Measurements from ENCODE around the gene SRRM4. TPM values are rescaled to one million over a fixed set of nuclear protein-coding genes. Genes with fewer than 3 reads are reported as not detected.

SRRM4 gene
- total and polyA plus RNA-seq, 2 donors (not counting 1 experiment from before 2014, with no cell fraction given): not detected

DNA sequence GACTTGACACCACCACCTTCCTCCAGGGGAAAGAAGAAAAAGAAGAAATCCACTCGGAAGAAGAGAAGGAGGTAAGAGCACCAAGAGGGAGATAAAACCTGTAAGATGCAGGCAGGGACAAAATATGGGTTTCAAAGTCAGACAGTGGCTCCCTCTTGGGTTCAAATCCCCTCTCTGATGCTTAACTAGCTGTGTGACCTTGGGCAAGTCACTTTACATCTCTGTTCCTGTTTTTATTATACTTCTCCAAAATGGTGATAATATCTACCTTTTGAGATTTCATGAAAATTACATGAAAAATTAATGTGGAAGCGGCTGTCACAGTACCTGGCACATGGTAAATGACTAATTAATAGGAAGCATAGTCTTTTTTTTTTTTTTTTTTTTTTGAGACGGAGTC is 133.0 kb downstream of the SRRM4 start:
- Histone ChIP-seq H3K4me1 (ENCODE audit: control insufficient read depth, extremely low read depth, insufficient read depth, low read length) (no peaks in the 10 kb centered on the region), H2AFZ (ENCODE audit: low read length) (no peak overlapping the region), H3K79me2 (ENCODE audit: control insufficient read depth, insufficient read depth, low read length) (no peaks in the 10 kb centered on the region), H4K20me1 (ENCODE audit: control insufficient read depth, extremely low read depth, insufficient read depth, low read length) (no peaks in the 10 kb centered on the region), H3K4me2 (ENCODE audit: extremely low read depth, insufficient read depth, low read length) (no peak overlapping the region), H3K27ac (ENCODE audit: insufficient read depth, low read length) (no peak overlapping the region), H3K4me3 (replicated peaks in 1 of 4; ENCODE audit: control extremely low read depth in 1 of 4, insufficient read depth in 1 of 4, low read depth in 3 of 4, low read length in 4 of 4) (no peak overlapping the region), H3K36me3 (ENCODE audit: control insufficient read depth, insufficient read depth, low read length) (no peaks in the 10 kb centered on the region), H3K27me3 (ENCODE audit: control insufficient read depth, insufficient read depth, low read length) (no peaks in the 10 kb centered on the region), H3K9me3 (ENCODE audit: control insufficient read depth, insufficient read depth, low read depth, low read length) (no peaks in the 10 kb centered on the region), H3K9ac (ENCODE audit: insufficient read depth, low read length) (no peak overlapping the region)
- TF ChIP-seq, protein P1, sequence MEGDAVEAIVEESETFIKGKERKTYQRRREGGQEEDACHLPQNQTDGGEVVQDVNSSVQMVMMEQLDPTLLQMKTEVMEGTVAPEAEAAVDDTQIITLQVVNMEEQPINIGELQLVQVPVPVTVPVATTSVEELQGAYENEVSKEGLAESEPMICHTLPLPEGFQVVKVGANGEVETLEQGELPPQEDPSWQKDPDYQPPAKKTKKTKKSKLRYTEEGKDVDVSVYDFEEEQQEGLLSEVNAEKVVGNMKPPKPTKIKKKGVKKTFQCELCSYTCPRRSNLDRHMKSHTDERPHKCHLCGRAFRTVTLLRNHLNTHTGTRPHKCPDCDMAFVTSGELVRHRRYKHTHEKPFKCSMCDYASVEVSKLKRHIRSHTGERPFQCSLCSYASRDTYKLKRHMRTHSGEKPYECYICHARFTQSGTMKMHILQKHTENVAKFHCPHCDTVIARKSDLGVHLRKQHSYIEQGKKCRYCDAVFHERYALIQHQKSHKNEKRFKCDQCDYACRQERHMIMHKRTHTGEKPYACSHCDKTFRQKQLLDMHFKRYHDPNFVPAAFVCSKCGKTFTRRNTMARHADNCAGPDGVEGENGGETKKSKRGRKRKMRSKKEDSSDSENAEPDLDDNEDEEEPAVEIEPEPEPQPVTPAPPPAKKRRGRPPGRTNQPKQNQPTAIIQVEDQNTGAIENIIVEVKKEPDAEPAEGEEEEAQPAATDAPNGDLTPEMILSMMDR (conservative IDR thresholded peaks at IDR 0.05 in 1 of 2, IDR thresholded peaks at IDR 0.05 in 1 of 2; ENCODE audit: low read depth in 1 of 2, low read length in 2 of 2): no peak
- no peak for TF ChIP-seq EZH2 (IDR thresholded peaks at IDR 0.05; ENCODE audit: low read length, missing control alignments)
- DNase-seq (ENCODE audit: low read depth in 2 of 2): no peak

DNA sequence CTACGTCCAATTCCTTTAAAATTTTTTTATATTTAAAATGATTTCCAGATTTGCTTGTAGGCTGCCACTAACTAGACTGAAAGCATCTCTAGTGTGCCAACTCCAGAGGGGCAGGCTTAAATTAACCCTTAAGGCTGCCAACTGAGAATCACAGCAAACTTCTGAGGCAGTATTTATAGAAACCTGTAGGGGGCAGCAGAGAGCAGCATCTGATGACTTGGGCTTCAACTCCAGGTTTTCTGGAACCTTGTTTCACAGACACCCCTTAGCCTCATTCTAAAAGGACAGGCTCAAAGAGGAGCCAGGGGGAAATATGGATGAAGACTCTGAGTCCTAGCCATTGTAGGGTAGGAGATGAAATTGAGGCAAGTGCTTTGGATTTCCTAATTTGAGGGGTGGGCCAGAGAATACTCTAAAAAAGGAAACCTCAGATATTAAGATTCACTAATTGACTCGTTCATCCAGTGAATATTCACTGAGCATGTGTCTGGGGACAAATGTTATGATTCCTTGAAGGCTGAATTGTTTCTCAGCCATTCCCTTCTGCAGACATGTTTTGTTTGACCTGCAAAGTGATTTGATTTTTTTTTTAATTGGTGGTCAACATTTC is 134.1 kb downstream of the SRRM4 start:
- Histone ChIP-seq H3K9ac (ENCODE audit: insufficient read depth, low read length) (no peak overlapping the region), H3K4me1 (ENCODE audit: control insufficient read depth, extremely low read depth, insufficient read depth, low read length) (no peaks in the 10 kb centered on the region), H3K79me2 (ENCODE audit: control insufficient read depth, insufficient read depth, low read length) (no peaks in the 10 kb centered on the region), H4K20me1 (ENCODE audit: control insufficient read depth, extremely low read depth, insufficient read depth, low read length) (no peaks in the 10 kb centered on the region), H3K27me3 (ENCODE audit: control insufficient read depth, insufficient read depth, low read length) (no peaks in the 10 kb centered on the region), H3K4me2 (ENCODE audit: extremely low read depth, insufficient read depth, low read length) (no peak overlapping the region), H3K9me3 (ENCODE audit: control insufficient read depth, insufficient read depth, low read depth, low read length) (no peaks in the 10 kb centered on the region), H2AFZ (ENCODE audit: low read length) (no peak overlapping the region), H3K27ac (ENCODE audit: insufficient read depth, low read length) (no peak overlapping the region), H3K36me3 (ENCODE audit: control insufficient read depth, insufficient read depth, low read length) (no peaks in the 10 kb centered on the region), H3K4me3 (replicated peaks in 1 of 4; ENCODE audit: control extremely low read depth in 1 of 4, insufficient read depth in 1 of 4, low read depth in 3 of 4, low read length in 4 of 4) (no peak overlapping the region)
- no peak for TF ChIP-seq EZH2 (IDR thresholded peaks at IDR 0.05; ENCODE audit: low read length, missing control alignments)
- TF ChIP-seq, protein P1 (conservative IDR thresholded peaks at IDR 0.05 in 1 of 2, IDR thresholded peaks at IDR 0.05 in 1 of 2; ENCODE audit: low read depth in 1 of 2, low read length in 2 of 2): peak; percentile 88
- DNase-seq (ENCODE audit: low read depth in 2 of 2): peak; percentile 18 to 56

DNA sequence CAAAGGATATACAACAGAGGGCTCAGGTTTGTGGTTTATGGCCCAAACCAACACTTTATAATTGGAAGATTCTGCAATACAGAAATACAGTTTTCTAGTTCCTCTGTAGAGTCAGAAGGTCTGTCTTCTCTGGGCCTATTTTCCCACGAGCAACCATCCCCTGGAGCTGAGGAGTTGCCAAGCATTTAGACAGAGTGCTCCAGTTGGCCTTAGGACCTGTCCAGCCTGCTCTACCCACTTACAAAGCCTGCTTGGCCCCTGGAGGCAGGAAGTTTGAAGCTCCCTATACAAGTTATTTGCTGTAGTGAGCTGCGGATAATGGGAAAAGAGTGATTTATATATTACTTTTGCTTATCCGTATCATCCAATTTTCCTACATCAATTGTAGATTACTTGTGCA is 136.6 kb downstream of the SRRM4 start:
- no peaks in the 10 kb centered on the region for H3K36me3 ChIP-seq (ENCODE audit: control insufficient read depth, insufficient read depth, low read length)
- H3K9ac ChIP-seq (ENCODE audit: insufficient read depth, low read length): no peak overlapping the region
- H3K27ac ChIP-seq (ENCODE audit: insufficient read depth, low read length): no peak overlapping the region
- no peaks in the 10 kb centered on the region for H3K4me1 ChIP-seq (ENCODE audit: control insufficient read depth, extremely low read depth, insufficient read depth, low read length)
- H3K4me3 ChIP-seq (replicated peaks in 1 of 4; ENCODE audit: control extremely low read depth in 1 of 4, insufficient read depth in 1 of 4, low read depth in 3 of 4, low read length in 4 of 4): no peak overlapping the region
- no peak for TF ChIP-seq EZH2 (IDR thresholded peaks at IDR 0.05; ENCODE audit: low read length, missing control alignments)
- TF ChIP-seq, protein P1 (conservative IDR thresholded peaks at IDR 0.05 in 1 of 2, IDR thresholded peaks at IDR 0.05 in 1 of 2; ENCODE audit: low read depth in 1 of 2, low read length in 2 of 2): no peak
- no peaks in the 10 kb centered on the region for H3K27me3 ChIP-seq (ENCODE audit: control insufficient read depth, insufficient read depth, low read length)
- no peak overlapping the region for H2AFZ ChIP-seq (ENCODE audit: low read length)
- no peak for DNase-seq (ENCODE audit: low read depth in 2 of 2)
- H3K9me3 ChIP-seq (ENCODE audit: control insufficient read depth, insufficient read depth, low read depth, low read length): no peaks in the 10 kb centered on the region
- H3K79me2 ChIP-seq (ENCODE audit: control insufficient read depth, insufficient read depth, low read length): no peaks in the 10 kb centered on the region
- no peak overlapping the region for H3K4me2 ChIP-seq (ENCODE audit: extremely low read depth, insufficient read depth, low read length)
- H4K20me1 ChIP-seq (ENCODE audit: control insufficient read depth, extremely low read depth, insufficient read depth, low read length): no peaks in the 10 kb centered on the region
